ENCODE results near the gene C1QTNF3. TPM values are rescaled to one million over a fixed set of nuclear protein-coding genes. Genes with fewer than 3 reads are reported as not detected.

Gene C1QTNF3
- total and polyA plus RNA-seq, 10 donors, result 2.7 to 10.7 (median 6.4) TPM

- H3K4me3 ChIP-seq, result no peak overlapping the region
- no peaks in the 10 kb centered on the region for H3K9me3 ChIP-seq
- H3K27me3 ChIP-seq (replicated peaks in 1 of 7), result no peaks in the 10 kb centered on the region
- H3K36me3 ChIP-seq, result peaks cover 0 to 60% (median 10%) of the 10 kb centered on the region in 6 donors
- intact Hi-C loops (cut with DNase I; ENCODE audit: low total_unique reads), result no loop called here
- H3K27ac ChIP-seq, result no peak overlapping the region
- peak in 1 of 3 donors; percentile 43 for TF ChIP-seq POLR2AphosphoS5 (IDR thresholded peaks at IDR 0.05)
- TF ChIP-seq POLR2A (IDR thresholded peaks at IDR 0.05), result no peak
- TF ChIP-seq, protein P1, sequence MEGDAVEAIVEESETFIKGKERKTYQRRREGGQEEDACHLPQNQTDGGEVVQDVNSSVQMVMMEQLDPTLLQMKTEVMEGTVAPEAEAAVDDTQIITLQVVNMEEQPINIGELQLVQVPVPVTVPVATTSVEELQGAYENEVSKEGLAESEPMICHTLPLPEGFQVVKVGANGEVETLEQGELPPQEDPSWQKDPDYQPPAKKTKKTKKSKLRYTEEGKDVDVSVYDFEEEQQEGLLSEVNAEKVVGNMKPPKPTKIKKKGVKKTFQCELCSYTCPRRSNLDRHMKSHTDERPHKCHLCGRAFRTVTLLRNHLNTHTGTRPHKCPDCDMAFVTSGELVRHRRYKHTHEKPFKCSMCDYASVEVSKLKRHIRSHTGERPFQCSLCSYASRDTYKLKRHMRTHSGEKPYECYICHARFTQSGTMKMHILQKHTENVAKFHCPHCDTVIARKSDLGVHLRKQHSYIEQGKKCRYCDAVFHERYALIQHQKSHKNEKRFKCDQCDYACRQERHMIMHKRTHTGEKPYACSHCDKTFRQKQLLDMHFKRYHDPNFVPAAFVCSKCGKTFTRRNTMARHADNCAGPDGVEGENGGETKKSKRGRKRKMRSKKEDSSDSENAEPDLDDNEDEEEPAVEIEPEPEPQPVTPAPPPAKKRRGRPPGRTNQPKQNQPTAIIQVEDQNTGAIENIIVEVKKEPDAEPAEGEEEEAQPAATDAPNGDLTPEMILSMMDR (IDR thresholded peaks at IDR 0.05 in 8 of 11, conservative IDR thresholded peaks at IDR 0.05 in 3 of 11), result peak in 9 of 11 experiments; percentile 14 to 64 (median 48)
- 31 to 45% (median 37%) methylated on average over 6 of the region's 6 CpGs for WGBS, 5 donors
- peaks cover 0 to 16% (median 0%) of the 10 kb centered on the region in 6 donors for H3K4me1 ChIP-seq
- no peak for DNase-seq
These were observed 45.6 kb downstream of the C1QTNF3 start for GRCh38 chr5:33997331-33997983.

DNA sequence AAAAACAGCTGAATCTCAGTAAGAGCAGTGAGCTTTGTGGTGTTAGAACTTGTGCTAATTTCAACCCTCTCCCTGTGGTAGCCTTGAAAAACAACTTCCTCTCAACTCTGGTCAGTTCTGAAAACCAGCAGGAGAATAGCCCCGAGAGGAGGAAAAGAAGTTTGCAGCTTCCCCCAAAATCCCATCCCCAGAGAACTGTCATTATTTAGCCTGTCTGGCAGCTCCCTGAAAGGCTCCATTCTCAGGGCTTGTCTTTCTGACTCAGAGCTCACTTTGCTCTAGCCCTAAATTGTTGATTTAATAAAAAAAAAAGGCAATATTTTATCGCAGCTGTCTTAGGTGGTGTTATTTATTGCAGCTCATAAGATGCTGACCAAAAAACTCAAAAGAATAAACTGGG is 47.1 kb downstream of the C1QTNF3 start:
- 57 to 65% (median 59%) methylated on average over 2 of the region's 2 CpGs for WGBS, 5 donors
- TF ChIP-seq POLR2A (IDR thresholded peaks at IDR 0.05), result no peak
- TF ChIP-seq, protein P1 (IDR thresholded peaks at IDR 0.05 in 8 of 11, conservative IDR thresholded peaks at IDR 0.05 in 3 of 11), result no peak
- no peak for TF ChIP-seq POLR2AphosphoS5 (IDR thresholded peaks at IDR 0.05)
- Histone ChIP-seq H3K4me1 (peaks cover 0 to 16% (median 0%) of the 10 kb centered on the region in 6 donors), H3K9me3 (no peaks in the 10 kb centered on the region), H3K27me3 (replicated peaks in 1 of 7) (no peaks in the 10 kb centered on the region), H3K27ac (no peak overlapping the region), H3K36me3 (peaks cover 0 to 54% (median 6%) of the 10 kb centered on the region in 6 donors), H3K4me3 (no peak overlapping the region)
- no peak for DNase-seq
- intact Hi-C loops (cut with DNase I; ENCODE audit: low total_unique reads), result no loop called here

GRCh38 chr5:33994845-33995244 is 48.2 kb downstream of the C1QTNF3 start:
- Histone ChIP-seq H3K4me3 (no peak overlapping the region), H3K9me3 (no peaks in the 10 kb centered on the region), H3K4me1 (peaks cover 0 to 16% (median 0%) of the 10 kb centered on the region in 6 donors), H3K27me3 (replicated peaks in 1 of 7) (no peaks in the 10 kb centered on the region), H3K36me3 (peaks cover 0 to 50% (median 4%) of the 10 kb centered on the region in 6 donors), H3K27ac (no peak overlapping the region)
- intact Hi-C loops (cut with DNase I; ENCODE audit: low total_unique reads), result no loop called here
- DNase-seq, result no peak
- WGBS, 5 donors, result 20 to 40% (median 26%) methylated on average over 1 of the region's 1 CpG
- no peak for TF ChIP-seq POLR2A (IDR thresholded peaks at IDR 0.05)
- TF ChIP-seq, protein P1 (IDR thresholded peaks at IDR 0.05 in 8 of 11, conservative IDR thresholded peaks at IDR 0.05 in 3 of 11), result no peak
- no peak for TF ChIP-seq POLR2AphosphoS5 (IDR thresholded peaks at IDR 0.05)

DNA sequence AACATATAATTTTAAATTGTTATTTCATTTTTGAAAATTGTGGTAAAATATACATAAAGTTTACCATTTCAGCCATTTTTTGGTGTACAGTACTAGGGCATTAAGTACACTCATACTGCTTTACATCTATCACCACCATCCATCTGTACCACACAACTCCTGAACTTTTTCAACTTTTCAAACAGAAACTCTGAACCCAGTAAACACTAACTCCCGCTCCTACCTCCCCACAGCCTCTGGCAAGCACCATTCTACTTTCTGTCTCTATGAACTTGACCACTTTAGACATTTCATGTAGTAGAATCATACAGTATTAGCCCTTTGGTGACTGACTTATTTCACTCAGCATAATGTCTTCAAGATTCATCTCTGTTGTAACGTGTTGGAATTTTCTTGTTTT is 50.1 kb downstream of the C1QTNF3 start:
- TF ChIP-seq, protein P1 (IDR thresholded peaks at IDR 0.05 in 8 of 11, conservative IDR thresholded peaks at IDR 0.05 in 3 of 11), result no peak
- no peak for TF ChIP-seq POLR2A (IDR thresholded peaks at IDR 0.05)
- intact Hi-C loops (cut with DNase I; ENCODE audit: low total_unique reads), result no loop called here
- Histone ChIP-seq H3K27ac (no peak overlapping the region), H3K27me3 (replicated peaks in 1 of 7) (no peaks in the 10 kb centered on the region), H3K36me3 (peaks cover 4 to 60% (median 19%) of the 10 kb centered on the region in 6 donors), H3K4me3 (no peak overlapping the region), H3K4me1 (peaks cover 0 to 16% (median 0%) of the 10 kb centered on the region in 6 donors), H3K9me3 (peaks cover 0 to 2% (median 0%) of the 10 kb centered on the region in 8 donors)
- WGBS, 5 donors, result 91 to 97% (median 96%) methylated on average over 2 of the region's 2 CpGs
- DNase-seq, result no peak
